Fibroblast of skin of right quadriceps (primary cell): ENCODE results near the gene SLC38A10.
"Not testable (repeated sequence)": the region's sequence is repeated elsewhere in the genome, so short reads cannot be mapped to it uniquely, and the experiment has no call there.

Experiments
- DNase-seq: peaks from one replicate; pipeline ENCODE4 v3.0.0-alpha.2; 2013

The SLC38A10 gene

DNA sequence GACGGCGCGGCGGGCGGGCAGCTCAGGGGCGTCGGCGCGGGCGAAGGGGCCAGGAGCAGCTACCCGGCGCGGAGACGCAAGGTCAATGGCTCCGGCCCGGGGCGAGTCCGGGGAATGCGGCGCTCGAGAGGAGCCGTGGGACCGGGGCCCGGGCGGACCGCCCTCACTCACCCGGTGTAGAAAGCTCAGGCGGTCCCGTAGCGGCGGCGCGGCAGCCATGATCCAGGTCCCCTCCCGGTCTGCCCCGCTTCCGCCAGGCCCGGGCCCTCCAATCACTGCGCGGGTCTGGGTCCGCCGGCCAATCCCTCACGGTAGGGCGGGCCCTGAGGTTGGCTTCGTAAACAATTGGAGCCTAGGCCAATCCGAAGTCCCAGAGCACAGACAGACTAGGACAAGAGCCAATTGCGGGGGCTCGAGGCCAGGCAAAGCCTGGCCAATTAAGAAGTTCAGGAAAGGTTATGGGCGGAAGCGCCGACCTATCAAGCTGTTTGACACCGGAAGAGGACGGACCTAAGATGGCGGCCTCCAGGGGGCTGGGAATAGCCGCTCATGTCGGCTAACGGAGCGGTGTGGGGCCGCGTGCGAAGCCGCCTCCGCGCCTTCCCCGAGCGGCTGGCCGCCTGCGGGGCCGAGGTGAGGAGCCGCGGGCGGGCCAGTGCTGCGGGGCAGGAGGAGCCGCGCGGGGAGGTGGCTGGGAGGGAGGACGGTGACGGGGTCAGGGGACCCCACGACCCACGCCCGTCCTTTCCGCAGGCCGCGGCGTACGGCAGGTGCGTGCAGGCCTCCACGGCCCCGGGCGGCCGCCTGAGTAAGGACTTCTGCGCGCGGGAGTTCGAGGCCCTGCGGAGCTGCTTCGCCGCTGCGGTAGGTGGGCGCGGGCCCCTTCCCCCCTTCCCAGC is 56.0 kb downstream of the SLC38A10 start, which contains the start of the genes NDUFAF8 and TEPSIN:
TSS of gene NDUFAF8 (plus strand) at position 504 of the 899 bp plus-strand sequence. CDS start at position 550, 46 bp downstream.
TSS of gene TEPSIN (minus strand) at position 241 of the 899 bp plus-strand sequence. CDS start at position 219, 22 bp downstream.
- DNase-seq: peak; percentile 100

- DNase-seq: no peak
These were observed 56.7 kb downstream of the SLC38A10 start for GRCh38 chr17:81238490-81238814.

DNA sequence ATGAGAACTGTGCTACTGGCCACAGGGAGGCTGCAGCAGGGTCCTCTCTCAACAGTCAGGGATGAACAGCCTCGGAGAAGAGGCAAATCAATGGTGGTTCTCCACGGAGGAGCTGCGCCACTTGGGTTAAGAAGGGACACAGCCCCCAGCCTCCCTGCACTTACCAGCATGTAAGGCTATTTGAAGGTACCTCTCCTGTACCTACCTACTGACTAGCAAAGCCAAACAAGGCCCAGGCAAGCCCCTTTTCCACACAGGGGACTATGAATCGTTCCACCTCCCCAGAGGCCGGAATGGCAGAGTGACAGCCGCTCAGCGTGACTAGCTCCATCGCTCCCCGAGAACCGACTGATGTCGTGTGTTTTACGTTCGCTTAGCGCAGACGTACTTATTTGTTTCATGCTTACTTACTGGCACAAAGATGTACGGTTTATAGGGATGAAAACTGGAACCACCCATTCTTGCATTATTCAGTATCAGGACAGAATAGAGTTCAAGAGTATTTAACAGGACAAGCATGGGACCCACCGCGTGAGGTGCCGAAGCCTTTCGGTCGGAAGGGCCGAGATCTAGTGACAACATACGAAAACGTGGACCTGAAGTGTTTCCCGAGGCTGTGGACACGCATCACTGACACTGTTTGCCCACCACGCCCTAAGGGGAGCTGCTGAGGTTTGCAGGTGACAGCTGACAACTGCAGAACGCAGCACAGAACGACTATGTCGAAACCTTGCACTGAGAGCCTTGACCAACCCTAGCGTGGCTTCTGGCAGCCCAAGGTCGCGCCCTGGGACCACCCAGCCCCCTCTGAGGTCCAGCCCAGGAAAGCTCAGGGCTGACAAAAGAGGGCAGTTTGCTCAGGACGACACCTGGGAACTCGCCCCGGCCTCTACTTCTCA is 57.3 kb downstream of the SLC38A10 start:
- DNase-seq: no peak

- DNase-seq: no peak
These were observed 58.3 kb downstream of the SLC38A10 start for GRCh38 chr17:81236784-81237183.

DNA sequence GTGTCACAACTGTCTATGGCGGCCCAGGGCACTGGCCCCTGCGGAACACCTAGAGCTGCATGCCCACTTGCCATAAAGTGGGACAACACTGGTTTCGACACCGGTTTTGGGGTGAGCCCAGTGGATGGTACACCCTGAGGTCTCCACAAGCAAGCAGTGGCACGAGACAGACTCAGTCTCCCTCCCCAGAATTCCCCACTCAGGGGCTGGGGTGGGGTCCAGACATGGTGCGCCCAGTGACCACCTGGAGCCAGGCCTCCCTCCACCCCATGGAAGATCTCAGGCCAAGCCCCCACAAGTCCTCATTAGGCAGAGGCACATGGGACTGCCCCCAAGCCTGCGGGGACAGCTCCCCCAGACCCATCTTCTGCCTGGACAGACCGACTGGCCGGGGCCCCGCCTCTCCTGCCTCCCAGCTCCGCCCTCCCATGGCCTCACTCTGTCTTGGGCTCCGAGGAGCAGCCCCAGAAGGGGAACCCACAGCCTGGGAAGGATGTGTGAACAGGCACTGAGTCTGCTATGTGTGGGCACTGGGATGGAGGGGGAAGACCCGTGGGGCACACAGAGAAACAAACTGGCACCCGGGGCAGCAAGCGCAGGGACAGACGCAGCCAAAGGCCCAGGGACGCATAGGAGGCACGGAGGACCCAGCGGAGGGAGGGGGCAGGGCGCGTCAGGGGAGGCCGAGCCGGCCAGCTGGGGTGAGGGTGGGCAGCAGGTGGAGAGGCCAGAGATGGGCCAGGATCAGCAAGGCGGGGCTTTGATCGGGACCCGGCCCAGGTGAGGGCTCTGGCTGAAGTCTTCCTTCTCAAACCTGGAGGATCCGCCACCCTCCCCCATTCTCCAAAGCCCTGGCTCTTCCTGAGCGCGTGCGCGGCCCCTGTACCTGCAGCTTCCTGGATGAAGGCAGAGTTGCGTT is 59.0 kb downstream of the SLC38A10 start:
- no peak for DNase-seq

DNA sequence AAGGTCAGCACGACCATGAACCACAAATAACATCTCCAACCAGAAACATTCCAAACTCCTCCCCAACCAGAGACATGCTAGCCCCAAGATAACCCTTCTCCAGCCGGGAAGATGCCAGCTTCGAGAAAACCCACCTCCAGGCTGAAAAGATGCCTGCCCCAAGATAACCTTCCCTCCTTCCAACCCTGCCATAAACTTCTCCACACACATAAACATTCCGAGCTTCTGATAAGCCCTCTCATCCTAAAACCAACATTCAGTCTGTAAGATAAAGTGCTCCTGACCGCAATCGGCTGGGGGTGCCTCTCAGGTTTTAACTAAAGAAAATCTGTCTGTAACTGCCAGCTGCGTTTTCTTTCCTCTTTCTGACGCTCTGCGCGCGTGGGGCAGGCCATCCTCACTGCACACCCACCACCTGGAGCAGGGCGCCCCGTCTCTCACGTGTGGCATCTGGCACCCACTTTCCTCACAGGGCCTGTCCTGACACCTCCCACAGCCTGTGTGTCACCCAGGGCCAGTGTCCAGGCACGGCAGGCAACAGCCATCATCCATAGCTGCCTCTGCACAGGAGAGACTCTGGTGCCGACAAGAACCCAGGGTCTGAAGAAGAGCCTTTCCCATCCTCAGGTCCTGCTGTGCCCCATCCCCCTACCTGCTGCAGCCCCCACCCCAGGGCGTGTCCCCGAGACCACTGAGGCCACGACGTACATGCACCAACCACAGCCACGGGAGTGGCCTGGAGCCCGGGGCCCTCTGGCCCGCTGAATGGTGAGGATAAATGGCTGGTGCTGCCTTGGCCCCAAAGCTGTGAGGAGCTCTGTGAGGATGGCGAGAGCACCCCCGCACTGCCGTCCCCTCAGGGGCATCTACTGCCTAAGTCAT is 59.9 kb downstream of the SLC38A10 start:
- no peak for DNase-seq

- no peak for DNase-seq
These were observed 60.6 kb downstream of the SLC38A10 start for GRCh38 chr17:81234506-81234855.

DNA sequence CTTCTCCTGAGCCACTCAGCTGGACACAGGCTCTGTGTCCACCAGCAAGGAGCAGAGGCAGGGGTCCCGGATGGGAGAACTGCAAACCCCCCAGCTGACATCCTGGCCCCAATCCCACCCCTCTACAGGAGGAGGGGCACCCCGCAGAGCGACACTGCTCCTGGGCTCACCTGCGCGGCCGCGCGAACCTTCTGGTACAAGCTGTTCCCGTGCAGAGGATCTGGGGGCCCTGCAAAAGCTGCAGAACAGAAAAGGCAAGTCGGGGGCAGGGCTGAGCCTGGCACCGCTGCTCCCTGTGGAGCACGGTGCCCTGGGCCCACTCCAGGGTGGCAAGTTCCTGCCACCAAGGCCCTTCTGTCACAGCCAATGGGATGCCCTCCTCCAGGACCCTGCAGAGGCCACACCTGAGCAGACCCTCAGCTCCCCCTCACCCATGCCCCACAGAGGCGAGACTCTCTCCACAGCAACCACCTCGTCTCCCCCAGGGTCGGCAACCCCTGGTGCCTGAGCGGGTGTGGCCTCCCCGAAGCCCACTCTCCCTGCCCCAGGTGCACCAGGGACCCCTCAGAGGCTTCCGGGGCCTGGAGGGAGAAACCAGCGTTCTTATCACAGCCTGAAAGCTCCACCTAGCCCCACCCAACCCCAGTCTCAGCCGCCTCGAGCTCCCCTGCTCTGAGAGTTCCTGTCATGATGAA is 61.1 kb downstream of the SLC38A10 start:
- DNase-seq: no peak

- DNase-seq: no peak
These were observed 61.8 kb downstream of the SLC38A10 start for GRCh38 chr17:81233316-81233715.

GRCh38 chr17:81232616-81233241 is 62.4 kb downstream of the SLC38A10 start:
- no peak for DNase-seq

DNA sequence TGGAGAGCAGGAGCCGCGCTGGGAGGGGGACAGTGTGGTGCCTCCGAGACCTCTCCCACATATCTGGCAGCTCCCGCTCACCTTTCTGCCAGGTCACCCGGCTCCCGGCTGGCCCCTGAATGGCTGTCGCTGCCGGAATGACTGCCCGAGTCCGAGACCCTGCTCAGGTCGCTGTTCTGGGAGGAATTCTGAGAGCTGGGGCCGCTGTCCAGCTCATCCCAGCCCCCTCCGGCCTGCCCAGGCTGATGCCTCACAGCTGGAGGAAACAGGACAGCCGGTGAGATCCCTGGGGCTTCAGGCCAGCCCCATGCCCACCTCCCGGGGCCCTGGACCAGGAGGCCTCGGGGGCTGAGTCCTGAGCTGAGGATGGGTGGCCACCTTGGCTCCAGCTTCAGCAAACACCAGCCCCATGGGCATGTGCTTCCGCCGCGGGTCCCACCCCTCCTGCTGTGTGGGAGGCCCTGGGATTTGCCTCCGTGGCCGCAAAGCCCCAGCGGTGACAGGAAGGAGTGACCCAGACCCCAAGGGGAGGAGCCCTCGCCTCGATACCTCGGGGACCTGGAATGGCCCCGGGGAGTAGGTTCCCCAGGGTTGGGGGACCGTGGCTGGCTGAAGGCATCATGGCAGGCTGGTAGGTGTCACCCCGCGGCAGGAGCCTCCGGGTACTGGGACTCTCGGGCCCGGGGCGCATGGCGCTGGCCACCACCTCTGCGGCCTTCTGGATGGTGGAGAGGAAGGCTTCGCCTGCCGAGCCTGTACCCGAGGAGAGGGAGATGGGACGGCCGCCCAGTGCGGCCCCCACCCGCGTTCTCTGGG is 63.1 kb downstream of the SLC38A10 start:
- DNase-seq: no peak

DNA sequence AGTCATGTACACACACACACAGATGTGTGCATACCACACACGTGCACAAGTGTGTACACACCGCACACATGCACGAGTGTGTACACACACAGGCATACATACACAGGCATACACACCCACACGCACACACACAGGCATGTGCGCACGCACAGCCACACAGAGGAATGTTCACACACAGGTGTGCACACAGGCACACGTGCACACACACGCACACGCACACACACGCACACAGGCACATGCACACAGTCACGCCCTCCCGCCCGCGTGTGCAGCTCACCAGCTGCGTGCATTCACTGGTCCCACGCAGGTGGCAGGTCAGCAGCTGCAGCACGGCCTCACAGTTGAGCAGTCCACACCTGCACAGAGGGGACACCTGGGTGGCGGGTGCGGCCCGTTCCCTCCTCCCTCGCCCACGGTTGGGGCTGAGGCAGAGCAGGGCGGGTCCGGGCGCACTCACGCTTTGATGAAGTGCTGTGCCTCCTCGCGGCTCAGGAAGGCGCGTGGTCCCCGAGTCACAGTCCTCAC is 63.9 kb downstream of the SLC38A10 start:
- no peak for DNase-seq

DNA sequence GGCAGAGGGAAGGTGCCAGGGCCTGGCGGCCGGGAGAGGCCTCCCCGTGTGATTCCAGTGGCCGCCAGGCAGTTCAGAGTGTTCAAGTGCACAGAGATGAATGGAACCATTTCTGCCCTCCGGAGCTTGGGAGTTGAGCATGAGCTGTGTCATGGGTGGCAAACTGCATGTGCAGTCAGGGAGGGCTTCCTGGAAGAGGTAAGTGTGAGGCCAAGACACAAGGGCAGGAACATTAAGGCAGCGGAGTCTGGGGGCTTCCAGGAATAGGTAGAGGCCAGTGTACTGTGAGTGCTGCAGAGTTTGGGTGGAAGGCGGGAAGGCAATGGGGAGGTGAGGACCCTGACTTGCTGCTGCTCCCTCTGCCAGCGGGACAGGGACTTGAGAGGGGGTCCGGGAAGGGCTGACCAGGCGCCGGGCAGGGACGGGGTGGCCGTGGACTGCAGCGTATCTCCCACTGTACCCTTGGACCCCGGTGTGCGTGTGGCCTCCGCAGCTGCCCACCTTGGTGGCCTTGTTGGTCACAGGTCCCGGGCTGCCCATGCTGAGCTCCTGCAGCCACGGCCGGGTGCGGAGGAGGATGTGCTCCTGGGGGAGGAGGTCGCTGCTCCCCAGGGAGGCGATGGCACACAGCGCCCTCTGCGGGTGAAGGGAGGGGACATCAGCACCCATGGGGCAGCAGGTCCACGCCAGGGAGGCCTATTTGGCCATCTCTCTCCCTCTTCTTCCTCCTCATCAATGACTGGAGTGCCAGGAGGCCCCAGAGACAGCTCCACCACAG is 64.9 kb downstream of the SLC38A10 start:
- no peak for DNase-seq

- DNase-seq: no peak
These were observed 65.5 kb downstream of the SLC38A10 start for GRCh38 chr17:81229666-81229920.

DNA sequence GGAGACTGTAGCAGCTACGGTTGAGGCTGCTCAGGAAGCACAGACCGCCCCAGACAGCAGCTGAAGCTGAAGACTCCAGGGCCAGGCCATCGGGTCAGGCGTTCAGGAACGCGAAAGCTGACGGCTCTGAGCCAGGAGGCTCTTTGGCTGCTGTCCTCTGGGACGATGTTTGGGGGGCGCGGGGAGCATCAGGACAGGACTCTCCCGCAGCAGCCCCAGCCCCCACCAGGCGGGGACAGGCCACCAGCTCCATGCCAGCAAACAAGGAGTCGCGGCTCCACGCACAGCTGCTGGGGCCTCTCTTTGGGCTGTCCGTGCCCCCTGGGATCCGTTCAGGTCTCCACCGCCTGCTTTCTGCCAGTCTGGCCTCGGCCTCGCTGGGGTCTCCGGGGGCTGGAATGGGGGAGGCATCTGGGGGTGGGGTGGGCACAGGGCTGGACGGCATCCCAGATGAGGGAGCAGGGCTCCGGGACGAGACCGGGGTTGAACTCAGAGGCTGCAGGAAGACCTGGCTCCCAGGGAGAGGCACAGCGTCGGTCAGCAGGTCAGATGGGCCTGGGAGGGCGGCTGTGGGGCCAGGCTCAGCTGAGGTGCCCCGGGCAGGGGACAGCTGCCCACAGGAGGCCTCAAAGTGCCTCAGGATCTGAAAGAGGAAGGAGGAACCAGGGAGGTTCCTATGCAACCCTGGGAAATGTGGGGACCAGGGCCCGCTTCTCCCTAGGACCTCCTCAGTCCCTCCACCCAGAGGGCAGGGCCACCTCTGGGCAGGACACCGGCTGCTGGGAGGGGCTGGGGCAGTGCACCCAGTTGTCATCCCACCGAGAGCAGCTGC is 66.1 kb downstream of the SLC38A10 start:
- DNase-seq: no peak

DNA sequence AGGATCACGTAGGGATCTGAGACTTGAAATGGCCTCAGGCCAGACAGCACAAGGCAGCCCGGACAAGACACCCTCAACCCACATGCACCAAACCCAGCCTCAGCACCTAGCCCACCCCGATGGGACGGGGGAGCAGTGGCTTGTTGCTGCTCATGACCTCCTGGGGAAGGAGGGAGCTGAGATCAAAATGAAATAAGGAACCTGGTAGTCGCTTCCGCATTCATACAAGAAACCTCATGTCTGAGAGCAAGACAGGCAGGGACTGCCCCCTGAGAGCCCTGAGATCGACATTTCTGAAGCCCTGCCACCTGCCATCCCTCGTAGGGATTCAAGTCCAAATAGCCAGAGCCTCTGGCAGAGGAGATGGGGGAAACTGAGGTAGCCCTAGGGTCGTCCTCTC is 66.7 kb downstream of the SLC38A10 start:
- DNase-seq: no peak

DNA sequence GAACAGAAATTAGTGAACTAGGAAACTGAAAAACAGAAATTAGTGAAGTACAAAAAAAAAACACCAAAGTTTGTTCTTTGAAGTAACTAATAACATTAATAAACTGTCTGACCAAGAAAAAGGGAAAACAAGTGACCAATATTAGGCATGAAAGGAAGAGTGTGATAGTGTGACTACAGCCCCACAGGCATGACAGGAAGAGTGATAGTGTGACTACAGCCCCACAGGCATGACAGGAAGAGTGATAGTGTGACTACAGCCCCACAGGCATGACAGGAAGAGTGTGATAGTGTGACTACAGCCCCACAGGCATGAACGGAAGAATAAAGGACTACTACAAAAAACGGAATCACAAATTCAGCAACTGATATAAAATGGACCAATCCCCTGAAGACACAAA is 67.5 kb downstream of the SLC38A10 start:
- not testable (repeated sequence) for DNase-seq

- DNase-seq: no peak
These were observed 71.4 kb downstream of the SLC38A10 start for GRCh38 chr17:81223762-81224130.
